HEK293 (cell line): Measurements from ENCODE around the gene SBF2.
"Not testable (repeated sequence)": the region's sequence is repeated elsewhere in the genome, so short reads cannot be mapped to it uniquely, and the experiment has no call there.

Experiments
- REPIN1 ChIP-seq: fragments of 450-650 bp; formaldehyde crosslinking; IDR thresholded peaks from 2 replicates; pipeline ENCODE4 v1.5.1; 2017; ENCODE audit warnings: missing biosample characterization, missing genetic modification characterization, low read depth
- SETDB1 ChIP-seq: IDR thresholded peaks from one replicate; pipeline ENCODE4 v1.6.1; 2017; ENCODE audit warnings: mild to moderate bottlenecking, low read length, moderate library complexity, mixed read lengths; ENCODE audit not compliant: insufficient read length
- ZBTB1 ChIP-seq: fragments of 450-650 bp; formaldehyde crosslinking; IDR thresholded peaks from 2 replicates; pipeline ENCODE4 v1.5.1; 2016; ENCODE audit warnings: missing biosample characterization, missing genetic modification characterization
- ZNF274 ChIP-seq, 2 experiments: fragments of 200-500 bp in 1 of 2; fragments of 450-650 bp in 1 of 2; sonication (Bioruptor generic) in 1 of 2; formaldehyde crosslinking in 1 of 2; IDR thresholded peaks; 2 replicates each; pipeline versions ENCODE4 v1.5.1 to v1.6.1; 2014 to 2016; ENCODE audit warnings: borderline replicate concordance in 1 of 2, inconsistent platforms in 1 of 2, low read length in 1 of 2, missing biosample characterization in 1 of 2, missing genetic modification characterization in 1 of 2
- ZNF324 ChIP-seq: fragments of 450-650 bp; formaldehyde crosslinking; IDR thresholded peaks from 2 replicates; pipeline ENCODE4 v1.5.1; 2016; ENCODE audit warnings: missing biosample characterization, missing genetic modification characterization
- ZSCAN30 ChIP-seq: fragments of 450-650 bp; IDR thresholded peaks from 2 replicates; pipeline ENCODE4 v1.5.1; 2018; ENCODE audit warnings: missing biosample characterization, mild to moderate bottlenecking, missing genetic modification characterization, moderate library complexity
- TF ChIP-seq, protein P1 (sequence below): fragments of 450-650 bp; formaldehyde crosslinking; IDR thresholded peaks from 2 replicates; pipeline ENCODE4 v1.5.1; 2016; ENCODE audit warnings: missing biosample characterization, missing genetic modification characterization
- TF ChIP-seq, protein P2 (sequence below): fragments of 450-650 bp; formaldehyde crosslinking; IDR thresholded peaks from 2 replicates; pipeline ENCODE4 v1.5.1; 2017; ENCODE audit warnings: missing biosample characterization, missing genetic modification characterization

DNA sequence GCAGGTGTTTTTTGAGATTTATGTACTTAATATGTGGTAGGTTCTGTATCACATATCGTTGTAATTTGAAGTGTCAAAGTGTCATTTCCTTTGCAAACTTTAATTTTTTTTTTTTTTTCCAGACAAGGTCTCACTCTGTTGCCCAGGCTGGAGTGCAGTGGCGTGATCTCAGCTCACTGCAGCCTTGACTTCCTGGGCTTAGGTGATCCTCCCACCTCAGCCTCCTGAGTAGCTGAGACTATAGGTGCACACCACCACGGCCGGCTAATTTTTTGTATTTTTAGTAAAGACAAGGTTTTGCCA, 206.1 kb downstream of the SBF2 start:
- TF ChIP-seq ZNF324; ZSCAN30; ZNF274 (IDR thresholded peaks at IDR 0.05; ENCODE audit: low read length); ZNF274 (tag by site-specific recombination; IDR thresholded peaks at IDR 0.05; ENCODE audit: borderline replicate concordance); ZBTB1 (tag by site-specific recombination); REPIN1 (tag by site-specific recombination); SETDB1: not testable (repeated sequence)
- TF ChIP-seq, protein P1, sequence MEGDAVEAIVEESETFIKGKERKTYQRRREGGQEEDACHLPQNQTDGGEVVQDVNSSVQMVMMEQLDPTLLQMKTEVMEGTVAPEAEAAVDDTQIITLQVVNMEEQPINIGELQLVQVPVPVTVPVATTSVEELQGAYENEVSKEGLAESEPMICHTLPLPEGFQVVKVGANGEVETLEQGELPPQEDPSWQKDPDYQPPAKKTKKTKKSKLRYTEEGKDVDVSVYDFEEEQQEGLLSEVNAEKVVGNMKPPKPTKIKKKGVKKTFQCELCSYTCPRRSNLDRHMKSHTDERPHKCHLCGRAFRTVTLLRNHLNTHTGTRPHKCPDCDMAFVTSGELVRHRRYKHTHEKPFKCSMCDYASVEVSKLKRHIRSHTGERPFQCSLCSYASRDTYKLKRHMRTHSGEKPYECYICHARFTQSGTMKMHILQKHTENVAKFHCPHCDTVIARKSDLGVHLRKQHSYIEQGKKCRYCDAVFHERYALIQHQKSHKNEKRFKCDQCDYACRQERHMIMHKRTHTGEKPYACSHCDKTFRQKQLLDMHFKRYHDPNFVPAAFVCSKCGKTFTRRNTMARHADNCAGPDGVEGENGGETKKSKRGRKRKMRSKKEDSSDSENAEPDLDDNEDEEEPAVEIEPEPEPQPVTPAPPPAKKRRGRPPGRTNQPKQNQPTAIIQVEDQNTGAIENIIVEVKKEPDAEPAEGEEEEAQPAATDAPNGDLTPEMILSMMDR (tag by site-specific recombination): not testable (repeated sequence)
- TF ChIP-seq, protein P2, sequence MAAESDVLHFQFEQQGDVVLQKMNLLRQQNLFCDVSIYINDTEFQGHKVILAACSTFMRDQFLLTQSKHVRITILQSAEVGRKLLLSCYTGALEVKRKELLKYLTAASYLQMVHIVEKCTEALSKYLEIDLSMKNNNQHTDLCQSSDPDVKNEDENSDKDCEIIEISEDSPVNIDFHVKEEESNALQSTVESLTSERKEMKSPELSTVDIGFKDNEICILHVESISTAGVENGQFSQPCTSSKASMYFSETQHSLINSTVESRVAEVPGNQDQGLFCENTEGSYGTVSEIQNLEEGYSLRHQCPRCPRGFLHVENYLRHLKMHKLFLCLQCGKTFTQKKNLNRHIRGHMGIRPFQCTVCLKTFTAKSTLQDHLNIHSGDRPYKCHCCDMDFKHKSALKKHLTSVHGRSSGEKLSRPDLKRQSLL (tag by site-specific recombination): not testable (repeated sequence)
